RWPE2 (cell line): ENCODE results near the gene ZMYM5.

Experiments used
- ATAC-seq: fragments of 200-7000 bp; cut with Tn5 transposase; 3 replicates; pipeline ENCODE4 v1.9.1; 2021; ENCODE audit warnings: low read depth
- DNase-seq: peaks from one replicate; pipeline ENCODE4 v3.0.0-alpha.2; 2020; ENCODE audit warnings: low spot score
- H3K27ac ChIP-seq: fragments of 450-650 bp; 2 replicates; pipeline ENCODE4 v1.5.1; 2017; ENCODE audit warnings: mild to moderate bottlenecking; ENCODE audit not compliant: poor library complexity, severe bottlenecking
- H3K27me3 ChIP-seq: fragments of 250-450 bp; sonication (Bioruptor Pico); 2 replicates; pipeline ENCODE4 v1.5.1; 2021; ENCODE audit warnings: mild to moderate bottlenecking, moderate library complexity; ENCODE audit not compliant: insufficient read depth, poor library complexity, severe bottlenecking
- H3K36me3 ChIP-seq: fragments of 250-450 bp; sonication (Bioruptor Pico); 2 replicates; pipeline ENCODE4 v1.5.1; 2020; ENCODE audit warnings: low read depth, mild to moderate bottlenecking, moderate library complexity
- H3K4me1 ChIP-seq: fragments of 250-450 bp; sonication (Bioruptor Pico); 2 replicates; pipeline ENCODE4 v1.5.1; 2021; ENCODE audit warnings: mild to moderate bottlenecking, moderate library complexity; ENCODE audit not compliant: insufficient read depth, poor library complexity, severe bottlenecking
- H3K4me3 ChIP-seq: fragments of 250-450 bp; sonication (Bioruptor Pico); 2 replicates; pipeline ENCODE4 v1.5.1; 2021; ENCODE audit warnings: mild to moderate bottlenecking, moderate library complexity; ENCODE audit not compliant: severe bottlenecking
- H3K9me3 ChIP-seq: fragments of 250-450 bp; sonication (Bioruptor Pico); 2 replicates; pipeline ENCODE4 v1.5.1; 2021; ENCODE audit warnings: mild to moderate bottlenecking, moderate library complexity; ENCODE audit not compliant: severe bottlenecking
- CTCF ChIP-seq: fragments of 450-650 bp; IDR thresholded peaks from one replicate; pipeline ENCODE4 v1.5.1; 2017; ENCODE audit warnings: mild to moderate bottlenecking, moderate library complexity; ENCODE audit not compliant: poor library complexity, severe bottlenecking

ZMYM5 gene

GRCh38 chr13:19845758-19846157 is 17.7 kb downstream of the ZMYM5 start:
- no peaks in the 10 kb centered on the region for H3K9me3 ChIP-seq
- no peaks in the 10 kb centered on the region for H3K27me3 ChIP-seq
- peak; percentile 67 for DNase-seq
- H3K4me1 ChIP-seq: peaks cover 5% of the 10 kb centered on the region
- peak; percentile 99 for ATAC-seq
- no peak overlapping the region for H3K4me3 ChIP-seq
- H3K27ac ChIP-seq: peak overlapping the region; percentile 36
- peaks cover 51% of the 10 kb centered on the region for H3K36me3 ChIP-seq
- TF ChIP-seq CTCF: no peak

GRCh38 chr13:19838865-19839275 is 24.6 kb downstream of the ZMYM5 start:
- Histone ChIP-seq H3K4me3 (no peak overlapping the region), H3K27me3 (no peaks in the 10 kb centered on the region), H3K9me3 (no peaks in the 10 kb centered on the region), H3K4me1 (no peaks in the 10 kb centered on the region), H3K27ac (no peak overlapping the region), H3K36me3 (peaks cover 48% of the 10 kb centered on the region)
- ATAC-seq: no peak
- no peak for TF ChIP-seq CTCF
- no peak for DNase-seq

- Histone ChIP-seq H3K27me3 (no peaks in the 10 kb centered on the region), H3K36me3 (peaks cover 57% of the 10 kb centered on the region)
These were observed 27.0 kb downstream of the ZMYM5 start for GRCh38 chr13:19836472-19836871.

GRCh38 chr13:19834704-19835103 is 28.7 kb downstream of the ZMYM5 start:
- no peaks in the 10 kb centered on the region for H3K27me3 ChIP-seq
- no peak for TF ChIP-seq CTCF
- peaks cover 49% of the 10 kb centered on the region for H3K36me3 ChIP-seq
- DNase-seq: no peak
- no peak overlapping the region for H3K4me3 ChIP-seq
- no peak overlapping the region for H3K27ac ChIP-seq
- ATAC-seq: no peak
- H3K4me1 ChIP-seq: no peaks in the 10 kb centered on the region
- no peaks in the 10 kb centered on the region for H3K9me3 ChIP-seq

More at GRCh38 chr13:19836472-19836871, 27.0 kb downstream of the ZMYM5 start:
- TF ChIP-seq CTCF: no peak
- Histone ChIP-seq H3K4me3 (no peak overlapping the region), H3K4me1 (no peaks in the 10 kb centered on the region), H3K9me3 (no peaks in the 10 kb centered on the region), H3K27ac (no peak overlapping the region)
- ATAC-seq (no peak), DNase-seq (no peak)

GRCh38 chr13:19822673-19823072 is 40.8 kb downstream of the ZMYM5 start:
- H3K36me3 ChIP-seq: peaks cover 43% of the 10 kb centered on the region
- H3K27me3 ChIP-seq: no peaks in the 10 kb centered on the region
- H3K27ac ChIP-seq: no peak overlapping the region
- ATAC-seq (no peak), DNase-seq (no peak)
- no peaks in the 10 kb centered on the region for H3K4me1 ChIP-seq
- no peak overlapping the region for H3K4me3 ChIP-seq
- H3K9me3 ChIP-seq: no peaks in the 10 kb centered on the region
- no peak for TF ChIP-seq CTCF
